SU-DHL-6 (cell line): ENCODE data around the gene PRKD1.

Source experiments
- EZH2phosphoT487 ChIP-seq: fragments of 200-600 bp; sonication (generic), shearing (Covaris generic); conservative IDR thresholded peaks from 2 replicates; pipeline ENCODE4 v1.6.1; 2018; ENCODE audit warnings: mild to moderate bottlenecking, antibody characterized with exemption, low read length, moderate library complexity, mixed read lengths
- TF ChIP-seq, protein P1 (sequence below): fragments of 200-600 bp; sonication (generic); IDR thresholded peaks from one replicate; pipeline ENCODE4 v1.5.1; 2017; ENCODE audit warnings: antibody characterized with exemption, mild to moderate bottlenecking, low read length, moderate library complexity; ENCODE audit not compliant: insufficient read depth, poor library complexity, severe bottlenecking

DNA sequence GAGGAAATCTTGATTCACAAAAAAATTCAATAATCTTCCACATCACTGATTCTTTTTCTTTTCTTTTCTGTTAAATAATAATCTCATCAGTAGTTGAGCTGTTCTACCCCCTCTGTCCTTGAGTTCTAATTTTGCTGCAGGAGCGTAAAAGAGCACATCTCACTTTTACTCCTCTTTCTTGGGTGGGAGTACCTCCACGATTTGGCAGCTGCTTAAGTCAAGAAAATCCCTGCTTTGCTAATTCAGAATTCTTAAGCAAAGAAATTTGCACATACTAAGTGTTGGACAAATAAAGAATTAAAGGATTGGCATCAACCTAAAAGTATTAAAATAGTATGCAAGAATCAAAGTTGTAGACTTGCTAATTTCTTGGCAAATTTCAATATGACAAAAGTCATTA lies 128.8 kb downstream of the PRKD1 start:
- TF ChIP-seq, protein P1, sequence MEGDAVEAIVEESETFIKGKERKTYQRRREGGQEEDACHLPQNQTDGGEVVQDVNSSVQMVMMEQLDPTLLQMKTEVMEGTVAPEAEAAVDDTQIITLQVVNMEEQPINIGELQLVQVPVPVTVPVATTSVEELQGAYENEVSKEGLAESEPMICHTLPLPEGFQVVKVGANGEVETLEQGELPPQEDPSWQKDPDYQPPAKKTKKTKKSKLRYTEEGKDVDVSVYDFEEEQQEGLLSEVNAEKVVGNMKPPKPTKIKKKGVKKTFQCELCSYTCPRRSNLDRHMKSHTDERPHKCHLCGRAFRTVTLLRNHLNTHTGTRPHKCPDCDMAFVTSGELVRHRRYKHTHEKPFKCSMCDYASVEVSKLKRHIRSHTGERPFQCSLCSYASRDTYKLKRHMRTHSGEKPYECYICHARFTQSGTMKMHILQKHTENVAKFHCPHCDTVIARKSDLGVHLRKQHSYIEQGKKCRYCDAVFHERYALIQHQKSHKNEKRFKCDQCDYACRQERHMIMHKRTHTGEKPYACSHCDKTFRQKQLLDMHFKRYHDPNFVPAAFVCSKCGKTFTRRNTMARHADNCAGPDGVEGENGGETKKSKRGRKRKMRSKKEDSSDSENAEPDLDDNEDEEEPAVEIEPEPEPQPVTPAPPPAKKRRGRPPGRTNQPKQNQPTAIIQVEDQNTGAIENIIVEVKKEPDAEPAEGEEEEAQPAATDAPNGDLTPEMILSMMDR = no peak
- no peak for TF ChIP-seq EZH2phosphoT487
